ENCODE data around the gene KCNS3. TPM values are rescaled to one million over a fixed set of nuclear protein-coding genes. Genes with fewer than 3 reads are reported as not detected.

The KCNS3 gene
- total and polyA plus RNA-seq, 2 of the 13 experiments (the other 11 are each of a cell fraction or from before 2014, with no cell fraction given) = not detected

DNA sequence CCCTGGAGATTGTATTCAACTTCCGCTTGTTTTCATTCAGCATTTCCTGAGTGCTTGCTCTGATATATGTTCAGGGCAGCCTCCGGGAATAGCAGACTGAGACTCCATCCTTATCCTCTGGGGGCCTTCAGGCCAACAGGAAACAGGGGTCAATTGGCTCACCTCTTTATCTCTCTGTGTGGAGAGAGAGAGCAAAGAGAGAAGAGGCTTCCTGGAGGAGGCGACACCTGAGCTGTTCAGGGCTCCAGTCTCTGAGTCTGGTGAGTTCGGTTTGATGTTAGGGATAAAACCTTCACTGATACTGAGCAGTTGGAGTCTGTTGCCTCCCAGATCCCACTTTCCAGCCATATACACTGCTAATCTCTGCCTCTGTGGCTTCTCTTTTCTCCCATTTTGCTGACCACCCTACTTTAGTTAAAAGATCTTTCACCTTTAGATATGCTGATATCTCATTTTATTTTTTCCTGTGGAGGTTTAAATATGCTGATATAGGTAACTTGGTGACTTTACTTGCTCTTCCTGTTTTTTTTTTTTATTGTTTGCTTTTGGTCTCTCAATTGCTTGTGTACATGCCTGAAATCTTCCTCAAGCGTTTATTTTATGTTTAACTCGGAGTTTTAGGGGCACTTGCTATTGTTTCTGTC is 56.9 kb downstream of the KCNS3 start (continued):
- TF ChIP-seq, protein P1, sequence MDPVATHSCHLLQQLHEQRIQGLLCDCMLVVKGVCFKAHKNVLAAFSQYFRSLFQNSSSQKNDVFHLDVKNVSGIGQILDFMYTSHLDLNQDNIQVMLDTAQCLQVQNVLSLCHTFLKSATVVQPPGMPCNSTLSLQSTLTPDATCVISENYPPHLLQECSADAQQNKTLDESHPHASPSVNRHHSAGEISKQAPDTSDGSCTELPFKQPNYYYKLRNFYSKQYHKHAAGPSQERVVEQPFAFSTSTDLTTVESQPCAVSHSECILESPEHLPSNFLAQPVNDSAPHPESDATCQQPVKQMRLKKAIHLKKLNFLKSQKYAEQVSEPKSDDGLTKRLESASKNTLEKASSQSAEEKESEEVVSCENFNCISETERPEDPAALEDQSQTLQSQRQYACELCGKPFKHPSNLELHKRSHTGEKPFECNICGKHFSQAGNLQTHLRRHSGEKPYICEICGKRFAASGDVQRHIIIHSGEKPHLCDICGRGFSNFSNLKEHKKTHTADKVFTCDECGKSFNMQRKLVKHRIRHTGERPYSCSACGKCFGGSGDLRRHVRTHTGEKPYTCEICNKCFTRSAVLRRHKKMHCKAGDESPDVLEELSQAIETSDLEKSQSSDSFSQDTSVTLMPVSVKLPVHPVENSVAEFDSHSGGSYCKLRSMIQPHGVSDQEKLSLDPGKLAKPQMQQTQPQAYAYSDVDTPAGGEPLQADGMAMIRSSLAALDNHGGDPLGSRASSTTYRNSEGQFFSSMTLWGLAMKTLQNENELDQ (CRISPR knock-in tag; IDR thresholded peaks at IDR 0.05; ENCODE audit: borderline replicate concordance) = no peak

DNA sequence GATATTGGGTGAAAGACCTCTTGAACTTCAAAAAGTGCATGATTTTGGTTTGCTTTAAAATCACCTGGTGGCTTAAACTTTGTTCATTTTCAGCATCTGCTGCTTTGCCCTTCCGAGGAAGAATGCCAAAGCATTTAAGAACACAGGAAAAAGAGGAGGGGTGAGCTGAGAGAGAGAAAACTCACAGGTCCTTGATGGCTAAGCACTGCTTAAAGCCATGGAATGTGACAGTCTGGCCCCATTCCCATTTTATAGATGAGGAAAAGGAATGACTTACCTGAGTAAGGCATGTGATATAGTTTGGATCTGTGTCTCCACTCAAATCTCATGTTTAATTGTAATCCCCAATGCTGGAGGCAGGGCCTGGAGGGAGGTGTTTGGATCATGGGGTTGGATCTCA is 58.1 kb downstream of the KCNS3 start:
- no peak overlapping the region for H3K9ac ChIP-seq (ENCODE audit: insufficient read depth, low read depth, low read length)
- ATAC-seq (no peak), DNase-seq (ENCODE audit: low spot score) (no peak), FAIRE-seq (no peak)
- intact Hi-C loops (cut with micrococcal nuclease; ENCODE audit: unreplicated experiment) = no loop called here
- 0% methylated on average over 1 of the region's 1 CpG for WGBS (ENCODE audit: low lambda C conversion rate)
- H3K4me3 ChIP-seq (replicated peaks in 1 of 3; ENCODE audit: insufficient read depth in 1 of 3, low read depth in 2 of 3, low read length in 3 of 3) = no peak overlapping the region
- TF ChIP-seq FOXO1 (CRISPR knock-in tag; IDR thresholded peaks at IDR 0.05) (no peak), MAF1 (CRISPR knock-in tag; IDR thresholded peaks at IDR 0.05; ENCODE audit: borderline replicate concordance) (no peak), SRSF9 (IDR thresholded peaks at IDR 0.05; ENCODE audit: borderline replicate concordance, insufficient read depth, low read depth, low read length, poor library complexity, severe bottlenecking) (no peak), ZNF572 (CRISPR knock-in tag; IDR thresholded peaks at IDR 0.05) (no peak), GABPA (IDR thresholded peaks at IDR 0.05; ENCODE audit: low read depth, low read length) (no peak), GABPA (CRISPR knock-in tag; IDR thresholded peaks at IDR 0.05; ENCODE audit: low read depth) (no peak), TOE1 (CRISPR knock-in tag; IDR thresholded peaks at IDR 0.05) (no peak), NCOA1 (CRISPR knock-in tag; IDR thresholded peaks at IDR 0.05) (no peak)
- TF ChIP-seq, protein P2, sequence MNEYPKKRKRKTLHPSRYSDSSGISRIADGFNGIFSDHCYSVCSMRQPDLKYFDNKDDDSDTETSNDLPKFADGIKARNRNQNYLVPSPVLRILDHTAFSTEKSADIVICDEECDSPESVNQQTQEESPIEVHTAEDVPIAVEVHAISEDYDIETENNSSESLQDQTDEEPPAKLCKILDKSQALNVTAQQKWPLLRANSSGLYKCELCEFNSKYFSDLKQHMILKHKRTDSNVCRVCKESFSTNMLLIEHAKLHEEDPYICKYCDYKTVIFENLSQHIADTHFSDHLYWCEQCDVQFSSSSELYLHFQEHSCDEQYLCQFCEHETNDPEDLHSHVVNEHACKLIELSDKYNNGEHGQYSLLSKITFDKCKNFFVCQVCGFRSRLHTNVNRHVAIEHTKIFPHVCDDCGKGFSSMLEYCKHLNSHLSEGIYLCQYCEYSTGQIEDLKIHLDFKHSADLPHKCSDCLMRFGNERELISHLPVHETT (CRISPR knock-in tag; conservative IDR thresholded peaks at IDR 0.05) = no peak
- no peak overlapping the region for H2AFZ ChIP-seq (ENCODE audit: low read length)
- no peaks in the 10 kb centered on the region for H3K4me1 ChIP-seq (ENCODE audit: insufficient read depth, low read length)
- POLR2A ChIA-PET = no interaction called here
- peaks cover 8% of the 10 kb centered on the region; the same call in 1 of the 2 replicates for H3K9me3 ChIP-seq (ENCODE audit: low read length)
- no peaks in the 10 kb centered on the region for H3K79me2 ChIP-seq (ENCODE audit: insufficient read depth, low read length)
- BruUV-seq (replicated peaks) = no TSS peak
- no peaks in the 10 kb centered on the region for H4K20me1 ChIP-seq (ENCODE audit: insufficient read depth, low read length)
- no peaks in the 10 kb centered on the region for H3K36me3 ChIP-seq (replicated peaks in 1 of 2; ENCODE audit: control insufficient read depth in 1 of 2, insufficient read depth in 2 of 2, low read length in 2 of 2)
- in situ Hi-C loops (cut with HindIII; ENCODE audit: extremely low pct_ligation_motif_present, low pct_unique_long_range_greater_than_20kb) = no loop called here
- H3K27ac ChIP-seq (ENCODE audit: extremely low read length, insufficient read depth, low read length) = no peak overlapping the region
- no peak overlapping the region for H3K4me2 ChIP-seq (ENCODE audit: low read depth, low read length)
- H3K27me3 ChIP-seq (ENCODE audit: control insufficient read depth in 1 of 2, insufficient read depth in 2 of 2, low read length in 2 of 2) = no peaks in the 10 kb centered on the region; a peak in 1 of 5 replicates
- CTCF ChIA-PET (ENCODE audit: low intra/inter-chr PET ratio, low total read pairs) = no interaction called here
